GM23338 (cell line): Measurements from ENCODE around the gene NCAPG. TPM values are rescaled to one million over a fixed set of nuclear protein-coding genes. Genes with fewer than 3 reads are reported as not detected.

ENCODE experiments used
- ATAC-seq: fragments of 200-7000 bp; cut with Tn5 transposase; 3 replicates; pipeline ENCODE4 v1.9.1; 2020
- DNase-seq: peaks from one replicate; pipeline ENCODE4 v3.0.0-alpha.2; 2015; ENCODE audit warnings: low spot score
- H2AFZ ChIP-seq: fragments of 200-600 bp; sonication (generic); 2 replicates; pipeline ENCODE4 v1.8.0; 2016; ENCODE audit warnings: antibody characterized with exemption, mild to moderate bottlenecking, moderate library complexity
- H3F3A ChIP-seq: fragments of 200-600 bp; sonication (generic); replicated peaks from 2 replicates; pipeline ENCODE4 v1.8.0; 2017; ENCODE audit warnings: antibody characterized with exemption, mixed run types, low read depth
- H3K27ac ChIP-seq: fragments of 200-600 bp; sonication (generic); 2 replicates; pipeline ENCODE4 v1.6.1; 2016; ENCODE audit warnings: low read depth
- H3K27me3 ChIP-seq: fragments of 200-600 bp; sonication (generic); 2 replicates; pipeline ENCODE4 v1.8.0; 2016; ENCODE audit warnings: mild to moderate bottlenecking, mixed run types, moderate library complexity; ENCODE audit not compliant: insufficient read depth
- H3K36me3 ChIP-seq: fragments of 200-600 bp; sonication (generic); 2 replicates; pipeline ENCODE4 v1.8.0; 2016; ENCODE audit warnings: mild to moderate bottlenecking; ENCODE audit not compliant: insufficient read depth
- H3K4me1 ChIP-seq: fragments of 200-600 bp; sonication (generic); 2 replicates; pipeline ENCODE4 v1.8.0; 2016; ENCODE audit warnings: mild to moderate bottlenecking, moderate library complexity; ENCODE audit not compliant: insufficient read depth
- H3K4me2 ChIP-seq: fragments of 200-600 bp; sonication (generic); 2 replicates; pipeline ENCODE4 v1.7.1; 2017; ENCODE audit warnings: mixed run types
- H3K4me3 ChIP-seq: fragments of 200-600 bp; sonication (generic); 2 replicates; pipeline ENCODE4 v1.6.1; 2016; ENCODE audit warnings: mixed run types
- H3K79me2 ChIP-seq: fragments of 200-600 bp; sonication (generic); replicated peaks from 2 replicates; pipeline ENCODE4 v1.8.0; 2017; ENCODE audit warnings: mild to moderate bottlenecking; ENCODE audit not compliant: insufficient read depth
- H3K9me2 ChIP-seq: fragments of 200-600 bp; sonication (generic); 2 replicates; pipeline ENCODE4 v1.8.0; 2017; ENCODE audit not compliant: insufficient read depth
- H4K20me1 ChIP-seq: fragments of 200-600 bp; sonication (generic); replicated peaks from 2 replicates; pipeline ENCODE4 v1.8.0; 2017; ENCODE audit warnings: mild to moderate bottlenecking; ENCODE audit not compliant: insufficient read depth
- H3K27ac Mint-ChIP-seq: 2 replicates; pipeline ENCODE4 v1.8.0; 2020; ENCODE audit warnings: inconsistent platforms, mild to moderate bottlenecking, moderate library complexity, mixed read lengths
- H3K27me3 Mint-ChIP-seq: 3 replicates; pipeline ENCODE4 v1.8.0; 2022; ENCODE audit warnings: low read depth, mild to moderate bottlenecking, moderate library complexity, mixed read lengths, inconsistent platforms; ENCODE audit not compliant: insufficient read depth, poor library complexity
- H3K36me3 Mint-ChIP-seq: 3 replicates; pipeline ENCODE4 v1.8.0; 2021; ENCODE audit warnings: low read depth, mild to moderate bottlenecking, inconsistent platforms, moderate library complexity, mixed read lengths
- H3K4me1 Mint-ChIP-seq: 3 replicates; pipeline ENCODE4 v1.8.0; 2020; ENCODE audit warnings: mild to moderate bottlenecking, inconsistent platforms, mixed read lengths
- H3K4me3 Mint-ChIP-seq: 3 replicates; pipeline ENCODE4 v1.8.0; 2021; ENCODE audit warnings: moderate library complexity, mild to moderate bottlenecking, inconsistent platforms, mixed read lengths
- H3K9me3 Mint-ChIP-seq: 3 replicates; pipeline ENCODE4 v1.8.0; 2020; ENCODE audit warnings: moderate library complexity, mild to moderate bottlenecking, inconsistent platforms, mixed read lengths
- CREB1 ChIP-seq: fragments of 250-450 bp; sonication (Bioruptor Pico); IDR thresholded peaks from 2 replicates; pipeline ENCODE4 v1.5.0; 2020; ENCODE audit warnings: low read depth, mild to moderate bottlenecking, moderate library complexity
- EZH2 ChIP-seq: fragments of 200-600 bp; sonication (generic); IDR thresholded peaks from one replicate; pipeline ENCODE4 v1.8.0; 2017; ENCODE audit warnings: antibody characterized with exemption, mild to moderate bottlenecking, low read depth; ENCODE audit not compliant: unreplicated experiment
- EZH2phosphoT487 ChIP-seq: fragments of 200-600 bp; sonication (generic); IDR thresholded peaks from one replicate; pipeline ENCODE4 v1.8.1; 2018; ENCODE audit warnings: antibody characterized with exemption; ENCODE audit not compliant: unreplicated experiment
- JUNB ChIP-seq: IDR thresholded peaks from one replicate; pipeline ENCODE4 v1.6.1; 2016; ENCODE audit warnings: antibody characterized with exemption; ENCODE audit not compliant: unreplicated experiment
- NANOG ChIP-seq: IDR thresholded peaks from 2 replicates; pipeline ENCODE4 v1.6.1; 2016; ENCODE audit warnings: antibody characterized with exemption, borderline replicate concordance
- POLR2AphosphoS5 ChIP-seq: IDR thresholded peaks from 2 replicates; pipeline ENCODE4 v1.6.1; 2016; ENCODE audit warnings: antibody characterized with exemption, low read depth
- STAT1 ChIP-seq: IDR thresholded peaks from one replicate; pipeline ENCODE4 v1.6.1; 2016; ENCODE audit warnings: antibody characterized with exemption; ENCODE audit not compliant: unreplicated experiment
- ZNF114 ChIP-seq: fragments of 250-450 bp; sonication (Bioruptor Pico); IDR thresholded peaks from 2 replicates; pipeline ENCODE4 v1.5.0; 2020; ENCODE audit warnings: mild to moderate bottlenecking, moderate library complexity
- ZNF331 ChIP-seq: fragments of 250-450 bp; sonication (Bioruptor Pico); IDR thresholded peaks from 2 replicates; pipeline ENCODE4 v1.5.0; 2020; ENCODE audit warnings: low read depth, mild to moderate bottlenecking, moderate library complexity
- ZNF462 ChIP-seq: fragments of 250-450 bp; sonication (Bioruptor Pico); IDR thresholded peaks from 2 replicates; pipeline ENCODE4 v1.5.0; 2020; ENCODE audit warnings: mild to moderate bottlenecking, moderate library complexity
- polyA plus RNA-seq: library from polyadenylated mRNA; unstranded; fragments of >200 nt; fragmentation: Nextera tagmentation; extraction: Ambion mirVana; gene quantifications from 2 replicates; pipeline ENCODE4 v1.2.1, GENCODE V29; 2016
- total RNA-seq: library from RNA; depleted of rRNA; stranded (reverse); fragments of >200 nt; shearing (Covaris generic); gene quantifications from 2 replicates; pipeline ENCODE4 v1.2.3, GENCODE V29; 2014

NCAPG gene
- total and polyA plus RNA-seq, 2 experiments from 2014 or later, result 24.4 to 45.8 TPM

- TF ChIP-seq ZNF462 (CRISPR knock-in tag) (no peak), CREB1 (no peak), NANOG (no peak), ZNF114 (no peak), JUNB (no peak), ZNF331 (CRISPR knock-in tag) (no peak)
Observed at GRCh38 chr4:17805580-17806155, 5.1 kb upstream of the NCAPG start (continued).

GRCh38 chr4:17807446-17807845 is 3.3 kb upstream of the NCAPG start:
- Histone ChIP-seq H3K4me2 (peak overlapping the region; percentile 56), H3K9me2 (no peaks in the 10 kb centered on the region), H3K79me2 (peaks cover 88% of the 10 kb centered on the region), H3K4me3 (peak overlapping the region; percentile 13), H4K20me1 (peaks cover 54% of the 10 kb centered on the region), H3K36me3 (peaks cover 35% of the 10 kb centered on the region), H3K27ac (no peak overlapping the region), H3F3A (no peaks in the 10 kb centered on the region), H3K4me1 (peaks cover 26% of the 10 kb centered on the region), H3K27me3 (no peaks in the 10 kb centered on the region), H2AFZ (no peak overlapping the region)
- Mint-ChIP-seq H3K9me3 (no peaks in the 10 kb centered on the region), H3K4me3 (peak overlapping the region; percentile 70), H3K27me3 (peaks cover 2% of the 10 kb centered on the region), H3K36me3 (peaks cover 59% of the 10 kb centered on the region), H3K4me1 (peaks cover 25% of the 10 kb centered on the region), H3K27ac (no peak overlapping the region)
- no peak for ATAC-seq
- DNase-seq, result no peak
- TF ChIP-seq CREB1 (no peak), STAT1 (no peak), EZH2phosphoT487 (no peak), ZNF462 (CRISPR knock-in tag) (no peak), POLR2AphosphoS5 (no peak), EZH2 (no peak), JUNB (no peak), NANOG (no peak)
